ENCODE measurements around the gene TEX2. TPM values are rescaled to one million over a fixed set of nuclear protein-coding genes. Genes with fewer than 3 reads are reported as not detected.

TEX2 gene
- total and polyA plus RNA-seq, 2 experiments from 2014 or later, result 26.9 to 37.0 TPM

DNA sequence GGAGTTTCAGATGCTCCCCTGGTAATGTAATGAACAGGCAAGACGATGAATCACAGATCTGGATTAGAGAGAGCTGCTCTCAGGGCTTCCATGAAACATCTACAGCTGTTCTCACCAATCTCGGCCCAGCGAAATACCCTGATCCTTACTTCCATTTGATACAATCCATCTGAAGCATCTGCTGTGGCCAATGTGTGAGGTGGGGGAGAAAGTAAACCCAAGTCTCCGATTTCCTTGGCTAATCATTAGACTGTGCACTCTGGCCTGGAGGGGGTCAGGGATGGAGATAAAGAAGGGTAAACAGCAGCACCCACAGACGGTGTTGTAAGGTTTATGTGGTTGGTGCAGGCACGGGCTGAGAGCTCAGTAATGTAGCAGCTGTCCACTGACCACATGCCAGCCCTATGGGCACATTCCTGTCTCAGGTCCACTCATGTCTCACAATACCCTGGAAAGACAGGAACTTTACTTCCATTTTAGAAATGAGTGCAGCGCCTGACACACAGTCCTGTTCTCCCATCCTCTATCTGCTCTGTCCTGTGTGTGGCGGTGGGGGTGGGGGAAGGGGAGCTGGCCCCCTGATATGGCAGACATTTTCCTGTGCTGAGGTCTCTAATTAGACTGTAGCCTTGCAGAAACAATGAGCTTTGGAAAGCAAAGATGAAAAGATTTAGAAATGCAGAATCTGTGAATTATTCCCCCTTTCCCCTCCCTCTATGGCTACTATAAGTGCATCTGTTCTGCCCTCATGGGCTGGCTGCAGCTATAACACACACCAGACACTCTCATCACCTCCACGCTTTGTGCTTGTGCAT lies 84.8 kb downstream of the TEX2 start:
- no peak for DNase-seq
- TF ChIP-seq EZH2phosphoT487 (IDR thresholded peaks at IDR 0.05; ENCODE audit: insufficient read depth, low read depth) (no peak), EZH2 (IDR thresholded peaks at IDR 0.05; ENCODE audit: insufficient read depth, poor library complexity, severe bottlenecking) (no peak)
- H4K20me1 ChIP-seq (ENCODE audit: insufficient read depth), result no peaks in the 10 kb centered on the region
- 81 to 82% methylated on average over 9 of the region's 9 CpGs for WGBS, 2 experiments (ENCODE audit: low coverage in 1 of 2, low lambda C conversion rate in 2 of 2, missing lambda C conversion rate in 2 of 2)
- no peak overlapping the region for H3K4me3 ChIP-seq
- H3K27ac ChIP-seq, result no peak overlapping the region
- in situ Hi-C loops (cut with MboI), result no loop called here
- H3K79me2 ChIP-seq (ENCODE audit: insufficient read depth), result no peaks in the 10 kb centered on the region
- 0 out of 2 replicates have a peak, but pooled peaks cover 6% of the 10 kb centered on the region for H3K4me1 ChIP-seq (ENCODE audit: insufficient read depth)
- peaks cover 14% of the 10 kb centered on the region; the same call in 1 of the 2 replicates for H3F3A ChIP-seq (ENCODE audit: insufficient read depth)
- H3K9ac ChIP-seq, result no peak overlapping the region
- no peaks in the 10 kb centered on the region for H3K27me3 ChIP-seq (replicated peaks; ENCODE audit: insufficient read depth)
- no peak overlapping the region for H2AFZ ChIP-seq
- no peak overlapping the region for H3K4me2 ChIP-seq (ENCODE audit: unreplicated experiment)
- no peaks in the 10 kb centered on the region for H3K9me2 ChIP-seq (ENCODE audit: insufficient read depth)
- no peaks in the 10 kb centered on the region for H3K9me3 ChIP-seq (ENCODE audit: low read depth)
- H3K36me3 ChIP-seq (ENCODE audit: low read depth), result peaks cover 15% of the 10 kb centered on the region; the same call in 1 of the 2 replicates

DNA sequence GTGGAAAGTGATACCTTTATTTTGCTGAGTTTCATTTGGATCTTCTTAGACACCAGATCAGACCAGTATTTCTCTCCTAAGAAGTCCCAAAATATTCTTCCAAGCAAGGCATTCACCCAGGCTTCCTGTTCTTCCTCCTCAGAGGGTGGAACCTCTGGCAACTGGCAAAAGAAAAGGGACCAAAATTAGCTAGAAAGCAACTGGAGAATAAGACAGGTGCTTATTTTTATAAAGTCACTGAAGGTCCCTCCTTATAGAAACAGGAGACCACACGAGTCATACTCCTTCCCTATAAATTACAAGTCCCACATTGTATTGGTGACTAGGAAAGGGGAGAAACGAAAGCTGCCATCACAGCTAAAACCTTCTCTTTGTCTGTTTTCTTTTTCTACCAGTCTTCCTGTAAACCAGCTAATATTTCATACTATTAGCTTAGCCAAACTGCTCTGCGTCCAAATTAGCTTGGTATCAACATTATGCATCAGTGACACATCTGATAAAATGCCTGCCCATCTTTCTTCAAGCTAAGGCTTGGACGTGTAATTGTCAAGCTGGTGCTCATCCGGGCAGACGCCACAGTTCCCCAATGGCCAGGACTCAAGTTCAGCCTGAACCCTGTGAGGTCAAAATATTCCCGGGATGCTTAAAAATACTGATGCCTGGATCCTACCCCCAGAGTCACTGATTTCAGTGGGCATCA lies 85.6 kb downstream of the TEX2 start:
- Histone ChIP-seq H3F3A (ENCODE audit: insufficient read depth) (peaks cover 14% of the 10 kb centered on the region; the same call in 1 of the 2 replicates), H3K36me3 (ENCODE audit: low read depth) (peaks cover 15% of the 10 kb centered on the region; the same call in 1 of the 2 replicates), H3K9me2 (ENCODE audit: insufficient read depth) (no peaks in the 10 kb centered on the region), H3K79me2 (ENCODE audit: insufficient read depth) (no peaks in the 10 kb centered on the region), H3K4me3 (no peak overlapping the region), H2AFZ (no peak overlapping the region), H4K20me1 (ENCODE audit: insufficient read depth) (no peaks in the 10 kb centered on the region), H3K9ac (no peak overlapping the region), H3K27me3 (replicated peaks; ENCODE audit: insufficient read depth) (no peaks in the 10 kb centered on the region), H3K4me2 (ENCODE audit: unreplicated experiment) (no peak overlapping the region), H3K4me1 (ENCODE audit: insufficient read depth) (0 out of 2 replicates have a peak, but pooled peaks cover 6% of the 10 kb centered on the region), H3K27ac (no peak overlapping the region), H3K9me3 (ENCODE audit: low read depth) (no peaks in the 10 kb centered on the region)
- DNase-seq, result no peak
- WGBS, 2 experiments (ENCODE audit: low coverage in 1 of 2, low lambda C conversion rate in 2 of 2, missing lambda C conversion rate in 2 of 2), result 88 to 89% methylated on average over 7 of the region's 7 CpGs
- in situ Hi-C loops (cut with MboI), result no loop called here
- TF ChIP-seq EZH2phosphoT487 (IDR thresholded peaks at IDR 0.05; ENCODE audit: insufficient read depth, low read depth) (no peak), EZH2 (IDR thresholded peaks at IDR 0.05; ENCODE audit: insufficient read depth, poor library complexity, severe bottlenecking) (no peak)

DNA sequence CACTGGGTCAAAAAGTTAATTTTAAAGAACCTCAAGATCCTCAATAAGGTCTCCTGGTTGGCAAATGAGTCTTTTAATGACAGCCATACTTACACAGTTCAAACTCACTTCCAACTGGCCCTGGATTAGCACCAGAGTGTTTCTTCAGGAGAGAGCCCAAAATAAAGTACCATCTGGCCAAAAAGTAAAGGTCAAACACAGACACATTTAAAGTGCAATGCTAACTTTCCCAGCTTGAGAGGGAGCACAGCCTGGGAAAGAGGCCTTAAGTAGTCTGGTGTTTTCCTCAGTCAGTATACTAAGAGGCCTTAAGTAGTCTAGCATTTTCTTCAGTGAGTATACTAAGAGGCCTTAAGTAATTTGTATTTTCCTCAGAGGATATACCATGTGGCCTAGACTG lies 86.5 kb downstream of the TEX2 start:
- H3K9ac ChIP-seq, result no peak overlapping the region
- no peaks in the 10 kb centered on the region for H3K9me2 ChIP-seq (ENCODE audit: insufficient read depth)
- no peaks in the 10 kb centered on the region for H3K27me3 ChIP-seq (replicated peaks; ENCODE audit: insufficient read depth)
- H3F3A ChIP-seq (ENCODE audit: insufficient read depth), result peaks cover 14% of the 10 kb centered on the region; the same call in 1 of the 2 replicates
- no peaks in the 10 kb centered on the region for H3K79me2 ChIP-seq (ENCODE audit: insufficient read depth)
- no peak for DNase-seq
- H4K20me1 ChIP-seq (ENCODE audit: insufficient read depth), result no peaks in the 10 kb centered on the region
- 0 out of 2 replicates have a peak, but pooled peaks cover 6% of the 10 kb centered on the region for H3K4me1 ChIP-seq (ENCODE audit: insufficient read depth)
- no peaks in the 10 kb centered on the region for H3K9me3 ChIP-seq (ENCODE audit: low read depth)
- peaks cover 15% of the 10 kb centered on the region; the same call in 1 of the 2 replicates for H3K36me3 ChIP-seq (ENCODE audit: low read depth)
- no peak overlapping the region for H3K27ac ChIP-seq
- no peak overlapping the region for H3K4me3 ChIP-seq
- TF ChIP-seq EZH2phosphoT487 (IDR thresholded peaks at IDR 0.05; ENCODE audit: insufficient read depth, low read depth), result no peak
- no peak for TF ChIP-seq EZH2 (IDR thresholded peaks at IDR 0.05; ENCODE audit: insufficient read depth, poor library complexity, severe bottlenecking)
- in situ Hi-C loops (cut with MboI), result no loop called here
- H3K4me2 ChIP-seq (ENCODE audit: unreplicated experiment), result no peak overlapping the region
- no peak overlapping the region for H2AFZ ChIP-seq

DNA sequence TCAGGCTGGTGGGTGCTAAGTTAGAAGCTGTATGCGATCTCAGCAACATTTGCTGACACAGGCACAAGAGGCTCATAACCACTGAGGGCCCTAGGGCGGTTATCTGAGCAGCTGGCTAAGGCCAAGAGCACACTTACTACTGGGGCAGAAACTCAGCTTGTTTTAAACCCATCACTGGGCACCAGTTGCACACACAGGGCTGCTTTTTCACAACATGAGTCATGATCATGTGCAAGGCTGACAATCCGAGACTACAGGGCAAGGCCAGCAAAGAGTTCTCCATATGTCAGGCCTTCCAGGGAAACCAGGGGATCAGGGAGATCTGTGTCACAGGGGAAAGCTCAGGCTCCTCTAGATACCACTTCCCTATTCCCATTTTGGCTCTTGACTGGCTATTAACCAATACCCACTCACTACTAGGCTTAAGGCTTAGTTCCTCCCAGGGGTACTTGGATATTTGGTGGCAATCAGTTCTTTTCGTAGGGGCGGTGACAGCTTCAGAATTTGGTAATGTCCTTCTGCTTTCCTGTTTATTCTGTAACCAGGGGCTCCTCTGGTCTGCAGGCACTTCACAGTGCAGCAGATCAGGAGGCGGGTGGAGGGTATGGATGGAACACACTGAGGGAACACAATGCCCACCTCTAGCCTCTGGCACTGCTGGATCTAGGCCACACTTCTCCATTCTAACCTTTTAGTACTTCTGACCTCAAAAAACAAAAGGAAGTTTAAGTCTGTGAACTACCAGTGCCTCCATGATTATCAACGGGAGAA lies 88.2 kb downstream of the TEX2 start:
- H3K27ac ChIP-seq, result no peak overlapping the region
- TF ChIP-seq EZH2phosphoT487 (IDR thresholded peaks at IDR 0.05; ENCODE audit: insufficient read depth, low read depth) (no peak), EZH2 (IDR thresholded peaks at IDR 0.05; ENCODE audit: insufficient read depth, poor library complexity, severe bottlenecking) (no peak)
- 71 to 78% methylated on average over 7 of the region's 7 CpGs for WGBS, 2 experiments (ENCODE audit: low coverage in 1 of 2, low lambda C conversion rate in 2 of 2, missing lambda C conversion rate in 2 of 2)
- no peak overlapping the region for H3K4me2 ChIP-seq (ENCODE audit: unreplicated experiment)
- DNase-seq, result peak; percentile 55
- H4K20me1 ChIP-seq (ENCODE audit: insufficient read depth), result no peaks in the 10 kb centered on the region
- no peak overlapping the region for H3K9ac ChIP-seq
- no peak overlapping the region for H3K4me3 ChIP-seq
- H3K36me3 ChIP-seq (ENCODE audit: low read depth), result peaks cover 19% of the 10 kb centered on the region; the same call in 1 of the 2 replicates
- in situ Hi-C loops (cut with MboI), result no loop called here
- no peaks in the 10 kb centered on the region for H3K9me2 ChIP-seq (ENCODE audit: insufficient read depth)
- no peak overlapping the region for H2AFZ ChIP-seq
- H3K79me2 ChIP-seq (ENCODE audit: insufficient read depth), result no peaks in the 10 kb centered on the region
- peaks cover 5% of the 10 kb centered on the region; the same call in 1 of the 2 replicates for H3F3A ChIP-seq (ENCODE audit: insufficient read depth)
- H3K9me3 ChIP-seq (ENCODE audit: low read depth), result no peaks in the 10 kb centered on the region
- no peaks in the 10 kb centered on the region for H3K27me3 ChIP-seq (replicated peaks; ENCODE audit: insufficient read depth)
- 0 out of 2 replicates have a peak, but pooled peaks cover under 1% of the 10 kb centered on the region for H3K4me1 ChIP-seq (ENCODE audit: insufficient read depth)

Data from GM23248 (cell line).